HG03521 (cell line): ENCODE results near the gene LRCH4.

Experiments
- ATAC-seq: cut with Tn5 transposase; IDR thresholded peaks from one replicate; pipeline ENCODE4 v1.9.1; 2021; ENCODE audit warnings: mild to moderate bottlenecking, moderate library complexity; ENCODE audit not compliant: unreplicated experiment

The LRCH4 gene

DNA sequence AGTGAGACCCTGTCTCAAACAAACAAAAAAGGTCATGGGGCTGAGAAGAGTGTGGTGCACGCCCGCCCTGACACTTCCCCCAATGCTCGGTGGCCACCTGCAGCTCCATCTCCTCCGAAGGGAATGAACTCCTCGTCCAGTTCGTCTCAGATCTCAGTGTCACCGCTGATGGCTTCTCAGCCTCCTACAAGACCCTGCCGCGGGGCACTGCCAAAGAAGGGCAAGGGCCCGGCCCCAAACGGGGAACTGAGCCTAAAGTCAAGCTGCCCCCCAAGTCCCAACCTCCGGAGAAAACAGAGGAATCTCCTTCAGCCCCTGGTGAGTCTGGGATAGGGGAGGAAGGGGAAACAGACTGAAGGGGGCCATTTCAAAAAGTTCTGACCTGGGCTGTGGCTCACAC, 20.4 kb upstream of the LRCH4 start:
- ATAC-seq = no peak

DNA sequence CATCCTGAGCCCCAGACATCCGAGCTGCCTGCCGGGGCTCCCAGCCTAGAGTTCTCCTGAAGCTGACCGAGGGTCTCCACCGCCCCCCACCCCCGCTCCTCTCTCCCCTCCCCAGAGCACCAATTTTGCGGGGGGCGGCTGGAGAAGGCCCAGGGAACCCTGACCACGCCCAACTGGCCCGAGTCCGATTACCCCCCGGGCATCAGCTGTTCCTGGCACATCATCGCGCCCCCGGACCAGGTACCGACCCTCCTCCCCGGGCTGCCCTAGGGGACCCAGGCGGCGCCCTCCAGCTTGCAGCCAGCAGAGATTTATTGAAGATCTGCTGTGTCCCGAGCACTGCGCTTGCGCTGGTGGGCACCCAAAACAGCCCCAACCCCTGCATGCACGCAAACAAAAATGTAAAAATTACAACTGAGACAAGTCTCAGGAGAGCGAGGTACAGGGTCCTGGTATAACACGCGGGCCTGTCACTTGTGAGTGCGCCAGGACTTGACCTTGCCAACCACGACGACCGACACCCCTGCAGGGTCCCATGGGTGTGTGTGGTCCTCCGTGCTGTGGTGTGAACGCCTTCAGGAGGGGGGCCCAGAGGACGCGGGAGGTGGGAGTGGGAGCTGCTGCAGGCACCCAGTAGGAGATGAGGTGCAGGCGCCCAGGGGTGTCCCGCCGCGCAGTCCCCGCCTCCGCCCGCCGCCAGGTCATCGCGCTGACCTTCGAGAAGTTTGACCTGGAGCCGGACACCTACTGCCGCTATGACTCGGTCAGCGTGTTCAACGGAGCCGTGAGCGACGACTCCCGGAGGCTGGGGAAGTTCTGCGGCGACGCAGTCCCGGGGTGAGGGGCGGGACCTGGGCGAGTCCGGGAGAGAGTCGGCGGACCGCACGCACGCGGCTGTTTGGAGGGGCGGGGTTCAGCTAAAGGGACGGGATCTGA, 19.3 kb upstream of the LRCH4 start:
- no peak for ATAC-seq

DNA sequence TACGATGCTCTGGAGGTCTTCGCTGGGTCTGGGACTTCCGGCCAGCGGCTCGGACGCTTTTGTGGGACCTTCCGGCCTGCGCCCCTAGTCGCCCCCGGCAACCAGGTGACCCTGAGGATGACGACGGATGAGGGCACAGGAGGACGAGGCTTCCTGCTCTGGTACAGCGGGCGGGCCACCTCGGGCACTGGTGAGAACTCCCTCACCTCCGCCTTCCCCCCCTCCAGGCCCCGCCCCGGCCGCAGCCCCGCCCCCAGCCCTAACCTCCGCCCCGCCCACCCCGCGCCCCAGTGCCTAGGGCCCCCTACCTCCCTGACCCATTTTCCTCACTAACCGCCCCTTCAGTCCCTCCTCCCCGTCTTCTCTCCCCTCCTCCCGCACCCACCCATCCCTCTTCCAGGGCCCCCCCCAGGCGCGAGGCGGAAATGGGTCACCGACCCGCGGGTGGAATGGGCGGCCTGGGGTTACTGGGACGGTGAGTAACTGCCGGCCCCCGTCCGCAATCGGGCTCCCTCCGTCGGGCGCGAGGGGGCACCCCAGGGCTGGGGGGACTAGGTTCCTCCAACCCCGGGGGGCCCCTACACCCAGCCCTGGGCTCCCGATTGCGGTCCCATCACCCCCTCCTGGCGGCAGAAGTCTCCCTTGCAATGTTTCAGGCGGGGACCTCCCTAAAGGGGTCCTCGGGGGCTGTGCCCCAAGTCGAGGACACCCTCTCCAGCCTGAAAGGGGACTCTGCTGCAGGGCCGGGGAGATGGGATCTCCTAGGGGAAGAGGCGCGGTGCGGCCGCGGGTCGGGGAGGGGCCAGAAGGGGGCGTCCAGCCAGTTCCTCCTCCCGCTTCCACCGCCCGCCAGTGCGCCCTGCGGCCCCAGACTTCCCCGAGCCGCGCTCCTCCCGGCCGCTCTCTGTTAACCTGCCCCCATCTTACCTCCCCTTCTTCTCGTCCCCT, 18.4 kb upstream of the LRCH4 start:
- no peak for ATAC-seq

DNA sequence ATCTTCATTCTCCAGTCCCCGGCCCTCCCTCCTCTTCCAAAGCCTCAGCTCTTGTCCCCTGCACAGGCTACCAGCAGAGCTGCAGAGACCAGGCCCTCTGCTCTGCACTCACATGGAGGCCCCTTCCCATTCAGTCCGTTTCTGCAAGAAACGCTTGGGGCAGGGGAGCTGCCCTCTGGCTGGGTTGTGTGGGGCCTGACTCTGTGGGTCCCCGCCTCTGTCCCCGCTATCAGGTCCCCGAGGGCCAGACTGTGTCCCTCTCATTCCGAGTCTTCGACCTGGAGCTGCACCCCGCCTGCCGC, 17.7 kb upstream of the LRCH4 start:
- ATAC-seq = no peak

DNA sequence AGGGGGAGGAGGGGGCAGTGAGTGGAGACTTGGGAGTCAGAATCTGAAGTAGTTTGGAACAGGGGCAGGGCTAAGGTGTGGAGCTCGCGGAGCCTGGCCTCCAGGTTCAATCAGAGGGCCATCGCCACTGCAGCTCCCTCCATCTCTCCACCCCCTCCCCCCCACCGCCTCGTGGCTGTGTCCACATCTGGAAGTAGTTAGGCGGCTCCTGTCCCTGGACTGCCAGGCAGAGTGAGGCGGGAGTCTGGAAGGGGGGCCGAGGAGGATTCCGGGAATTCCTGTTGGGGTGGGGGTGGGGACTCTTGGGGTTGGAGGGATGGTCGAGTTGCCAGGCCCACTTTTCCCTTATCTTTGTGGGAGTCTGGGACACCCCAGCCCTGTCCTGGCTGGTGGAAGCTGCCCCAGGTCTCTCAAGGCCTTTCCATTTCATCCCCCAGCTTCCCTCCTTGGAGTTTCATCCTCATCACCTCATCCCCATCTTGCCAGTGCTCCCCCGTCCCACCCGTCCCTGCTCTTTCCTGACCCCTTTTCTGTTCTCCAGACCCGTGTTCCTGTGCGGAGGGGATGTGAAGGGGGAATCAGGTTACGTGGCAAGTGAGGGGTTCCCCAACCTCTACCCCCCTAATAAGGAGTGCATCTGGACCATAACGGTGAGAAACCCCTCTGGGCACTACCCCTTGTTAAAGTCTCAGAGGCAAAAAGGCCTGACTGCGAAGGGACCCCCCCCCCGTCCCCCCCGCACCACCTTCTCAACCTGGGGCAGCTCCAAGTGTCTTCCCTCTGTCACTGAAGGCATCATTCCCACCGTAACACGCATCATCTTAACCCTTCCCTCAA, 17.2 kb upstream of the LRCH4 start:
- no peak for ATAC-seq

DNA sequence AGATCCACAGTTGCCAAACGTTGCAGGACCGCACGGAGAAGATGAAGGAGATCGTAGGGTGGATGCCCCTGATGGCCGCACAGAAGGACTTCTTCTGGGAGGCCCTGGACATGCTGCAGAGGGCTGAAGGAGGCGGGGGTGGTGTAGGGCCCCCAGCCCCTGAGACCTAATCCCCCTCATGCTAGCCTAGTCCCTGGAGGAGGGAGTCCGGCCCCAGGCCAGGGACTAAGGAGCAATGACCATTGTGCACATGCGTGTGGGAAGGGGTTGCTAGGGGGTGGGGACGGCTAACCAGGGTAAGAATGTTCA, 14.8 kb upstream of the LRCH4 start:
- ATAC-seq = no peak

DNA sequence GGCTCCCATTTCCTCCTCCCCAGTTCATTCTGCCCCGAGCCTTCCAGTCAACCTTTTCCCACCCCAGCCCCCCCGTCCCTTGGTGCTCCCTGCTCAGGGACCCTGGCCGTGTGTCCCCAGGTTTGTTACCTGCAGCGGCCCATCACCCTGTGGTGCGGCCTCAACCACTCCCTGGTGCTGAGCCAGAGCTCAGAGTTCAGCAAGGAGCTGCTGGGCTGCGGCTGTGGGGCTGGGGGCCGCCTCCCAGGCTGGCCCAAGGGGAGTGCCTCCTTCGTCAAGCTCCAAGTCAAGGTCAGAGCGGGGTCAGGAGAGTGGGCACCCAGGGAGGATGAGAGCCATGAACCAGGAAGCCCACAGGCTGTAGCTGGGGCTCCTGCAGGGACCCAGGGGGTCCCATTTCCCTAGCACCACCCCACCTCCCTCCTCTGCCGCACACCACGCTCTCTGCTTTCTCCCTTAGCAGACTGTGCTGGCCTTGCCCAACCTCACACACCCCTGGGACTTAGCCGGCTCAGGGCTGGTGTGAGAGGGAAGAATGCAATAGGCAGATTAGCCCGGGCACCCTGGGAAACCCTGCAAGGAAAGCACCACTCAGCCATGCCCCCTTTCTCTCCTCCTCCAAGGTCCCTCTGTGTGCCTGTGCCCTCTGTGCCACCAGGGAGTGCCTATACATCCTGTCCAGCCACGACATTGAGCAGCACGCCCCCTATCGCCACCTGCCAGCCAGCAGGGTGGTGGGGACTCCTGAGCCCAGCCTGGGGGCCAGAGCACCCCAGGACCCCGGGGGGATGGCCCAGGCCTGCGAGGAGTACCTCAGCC, 14.2 kb upstream of the LRCH4 start:
- no peak for ATAC-seq

DNA sequence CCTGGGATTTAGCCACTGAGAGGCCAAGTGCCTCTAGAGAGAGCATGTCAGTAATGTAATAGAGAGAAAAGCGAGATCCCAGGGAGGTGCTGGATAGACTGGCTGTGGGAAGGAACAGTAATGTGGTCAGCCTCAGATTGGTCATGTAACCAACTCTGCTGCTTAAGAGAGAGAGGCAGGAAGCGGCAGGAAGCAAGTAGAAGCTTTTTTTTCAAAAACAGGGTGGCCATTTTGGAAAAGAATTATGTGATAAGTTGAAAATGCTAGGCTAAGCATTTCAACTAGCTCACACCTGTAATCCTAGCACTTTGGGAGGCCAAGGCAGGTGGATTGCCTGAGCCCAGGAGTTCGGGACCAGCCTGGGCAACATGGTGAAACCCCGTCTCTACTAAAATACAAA, 12.5 kb upstream of the LRCH4 start:
- ATAC-seq = no peak

DNA sequence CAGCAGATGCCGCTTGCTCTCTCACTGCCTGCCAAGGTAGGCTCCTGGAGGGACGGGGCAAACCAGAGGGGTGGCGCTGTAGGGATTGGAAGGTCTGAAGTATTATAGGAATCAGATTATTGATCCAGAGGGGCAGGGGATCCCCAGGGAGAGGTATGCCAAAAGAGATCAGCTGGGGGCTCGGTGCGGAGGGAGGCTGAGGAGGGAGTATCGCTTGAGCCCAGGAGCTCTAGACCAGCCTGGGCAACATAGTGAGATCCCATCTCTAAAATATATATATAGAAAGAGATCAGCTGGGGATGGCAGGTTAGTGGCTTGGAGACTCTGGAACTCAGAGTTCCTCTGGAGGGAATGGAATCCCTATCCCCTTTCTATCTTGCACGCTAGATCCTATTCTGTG, 9.3 kb upstream of the LRCH4 start:
- no peak for ATAC-seq

DNA sequence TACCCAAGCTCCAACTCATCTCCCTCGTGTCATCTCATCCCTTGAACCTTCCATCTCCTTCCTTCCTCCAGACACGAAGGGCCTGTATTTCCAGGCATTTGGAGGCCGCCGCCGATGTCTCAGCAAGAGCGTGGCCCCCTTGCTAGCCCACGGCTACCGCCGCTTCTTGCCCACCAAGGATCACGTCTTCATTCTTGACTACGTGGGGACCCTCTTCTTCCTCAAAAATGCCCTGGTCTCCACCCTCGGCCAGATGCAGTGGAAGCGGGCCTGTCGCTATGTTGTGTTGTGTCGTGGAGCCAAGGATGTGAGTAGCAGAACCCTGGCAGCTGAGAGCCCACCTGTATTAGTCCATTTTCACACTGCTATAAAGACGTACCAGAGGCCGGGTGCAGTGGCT, 5.7 kb upstream of the LRCH4 start:
- ATAC-seq = no peak

DNA sequence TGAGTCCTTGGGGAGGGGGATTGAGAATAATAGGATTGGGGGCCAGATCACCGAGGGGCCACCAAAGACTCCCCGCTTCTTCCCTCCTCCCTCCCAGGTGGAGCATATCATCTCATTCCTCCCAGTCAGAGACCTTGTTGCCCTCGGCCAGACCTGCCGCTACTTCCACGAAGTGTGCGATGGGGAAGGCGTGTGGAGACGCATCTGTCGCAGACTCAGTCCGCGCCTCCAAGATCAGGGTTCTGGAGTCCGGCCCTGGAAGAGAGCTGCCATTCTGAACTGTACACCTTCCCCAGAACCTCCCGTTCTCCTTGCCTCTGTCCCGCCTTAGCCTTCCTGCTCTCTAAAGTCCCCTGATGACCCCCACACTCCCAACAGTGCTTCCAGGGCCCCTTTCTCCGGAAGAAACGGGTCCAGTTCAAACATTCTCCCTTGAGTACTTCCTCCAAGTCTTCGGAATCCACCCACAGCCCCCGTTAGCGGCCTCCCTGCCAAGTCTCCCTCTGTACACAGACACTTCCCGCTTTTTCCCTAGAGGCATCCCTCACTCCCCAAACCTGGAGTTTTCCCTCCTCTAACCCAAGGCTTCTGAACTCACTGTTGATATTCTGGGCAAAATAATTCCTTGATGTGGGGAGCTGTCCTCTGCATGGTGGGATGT, 4.3 kb upstream of the LRCH4 start:
- ATAC-seq = no peak

DNA sequence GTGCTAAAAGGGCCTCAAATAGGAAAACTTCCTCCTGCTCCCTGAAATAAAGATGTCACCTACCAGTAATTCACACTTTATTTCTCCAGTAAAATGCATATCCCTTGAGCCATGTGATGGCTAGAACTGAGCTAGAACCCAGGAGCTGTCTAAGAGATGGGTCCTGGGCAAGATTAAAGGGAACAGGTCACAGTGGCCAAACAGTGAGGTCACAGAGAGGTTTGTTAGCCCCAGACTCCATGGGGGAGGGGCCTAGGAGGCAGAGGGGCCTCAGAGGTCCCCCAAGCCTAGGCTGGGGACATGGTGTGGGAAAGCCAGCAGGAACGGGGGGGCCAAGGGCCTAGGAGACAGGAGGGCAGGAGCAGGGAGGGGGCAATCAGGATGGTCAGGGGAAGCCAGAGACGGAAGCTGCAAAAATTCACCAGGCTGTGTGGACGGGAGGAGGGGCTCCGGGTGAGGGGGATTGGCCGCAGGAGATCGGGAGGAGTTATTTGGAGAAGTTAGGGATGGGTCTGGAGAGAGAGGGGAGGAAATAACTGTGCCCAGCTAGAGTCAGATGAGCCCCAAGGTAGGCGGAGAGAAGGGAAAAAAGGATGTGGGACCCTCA, 3.5 kb upstream of the LRCH4 start:
- no peak for ATAC-seq

DNA sequence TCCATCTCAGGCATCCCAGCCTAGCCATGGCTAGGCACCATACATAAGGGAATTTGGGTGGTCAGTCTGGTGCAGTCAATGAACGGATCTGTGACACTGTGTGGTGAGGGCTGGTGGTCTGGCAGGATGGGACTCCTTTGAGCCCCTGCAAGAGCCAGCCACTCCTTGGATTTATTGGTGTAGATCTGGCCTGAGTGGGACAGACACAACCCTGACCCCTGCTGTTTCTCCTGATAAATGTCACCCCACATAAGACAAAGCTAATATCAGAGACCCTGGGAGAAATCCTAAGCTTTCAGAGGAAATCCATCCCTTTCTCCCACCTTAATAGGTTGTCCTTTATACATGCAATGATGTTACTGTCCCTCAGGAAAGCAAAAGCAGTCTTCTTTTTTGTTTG, 2.5 kb upstream of the LRCH4 start:
- ATAC-seq = no peak

DNA sequence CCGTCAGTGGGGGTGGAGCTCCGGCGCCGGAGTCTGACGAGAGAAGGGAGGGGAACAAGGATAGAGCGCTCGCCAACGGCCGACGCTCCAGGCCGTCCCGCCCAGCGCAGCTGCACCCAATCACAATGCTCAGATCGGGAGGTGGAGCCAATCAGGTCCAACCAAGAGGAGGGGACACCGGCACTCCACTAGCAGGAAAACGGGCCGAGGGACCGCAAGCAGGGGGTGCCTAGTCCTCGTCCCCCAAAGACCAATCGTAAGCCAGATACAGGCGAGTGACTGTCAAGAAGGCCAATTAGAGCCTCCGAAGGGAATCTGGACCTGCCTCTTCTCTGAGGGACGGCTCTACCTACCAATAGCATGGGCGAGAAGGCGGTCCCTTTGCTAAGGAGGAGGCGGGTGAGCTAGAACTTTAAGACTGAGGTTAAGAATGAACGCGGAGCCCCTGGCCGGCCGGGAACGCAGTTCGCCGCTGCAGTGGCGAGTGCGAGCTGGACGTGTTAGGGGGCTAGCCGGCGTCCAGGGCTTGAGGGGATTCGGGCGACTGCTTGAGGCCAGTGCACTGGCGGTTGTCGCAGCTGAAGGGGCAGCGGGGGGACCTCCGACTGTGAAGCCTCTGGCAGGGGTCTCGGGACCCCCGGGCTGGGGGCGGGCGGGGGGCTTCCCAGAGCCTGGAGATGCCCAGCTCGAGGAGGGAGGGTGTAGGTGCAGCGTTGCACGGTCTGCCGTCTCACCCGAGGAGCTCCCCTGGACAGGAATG, 517 bp upstream of the LRCH4 start, which contains the start of gene FBXO24:
Gene FBXO24, plus strand, starts transcription at position 63 of the 760 bp plus-strand sequence. Its CDS starts 298 bp downstream, at position 361.
- ATAC-seq = peak; percentile 84

DNA sequence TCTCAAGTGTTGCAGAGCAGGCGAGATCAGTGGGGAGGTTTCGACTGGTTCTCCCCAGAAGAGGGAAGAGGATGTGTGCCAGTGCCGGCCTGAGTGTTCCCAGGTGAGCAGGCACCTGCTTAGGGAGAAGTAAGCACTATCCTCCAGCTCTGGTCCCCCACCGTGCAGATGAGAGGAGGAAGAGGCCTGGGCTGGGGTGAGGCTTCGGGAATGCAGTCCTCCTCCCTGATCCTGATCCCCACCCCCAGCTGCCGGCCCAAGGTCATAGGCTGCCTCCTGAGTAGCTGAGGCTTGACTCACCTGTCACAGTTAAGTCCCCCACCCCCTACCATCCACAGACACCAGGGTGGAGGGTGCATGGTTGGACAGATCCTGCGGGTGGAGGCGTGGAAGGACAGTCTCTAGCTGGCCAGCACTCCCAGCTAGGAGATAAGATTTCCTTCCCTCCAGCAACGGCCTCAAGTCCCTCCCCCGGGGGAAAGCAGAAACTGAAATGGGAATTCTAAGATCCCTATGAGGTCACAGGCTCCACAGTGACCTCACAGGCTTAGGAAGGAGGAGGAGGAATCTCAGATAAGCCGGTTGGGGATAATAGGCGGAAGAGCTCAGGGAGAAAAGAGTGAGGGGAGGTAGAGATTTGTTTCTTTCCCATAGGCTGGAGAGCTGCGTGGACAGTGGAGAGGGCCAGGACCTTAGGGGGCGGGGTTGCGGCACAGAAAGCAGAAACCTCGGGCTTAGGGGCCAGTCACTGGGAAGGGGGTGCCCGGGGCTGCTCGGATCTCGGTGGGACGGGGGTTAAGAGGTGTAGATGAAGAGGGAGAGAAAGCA, 1.0 kb downstream of the LRCH4 start:
- ATAC-seq = no peak

DNA sequence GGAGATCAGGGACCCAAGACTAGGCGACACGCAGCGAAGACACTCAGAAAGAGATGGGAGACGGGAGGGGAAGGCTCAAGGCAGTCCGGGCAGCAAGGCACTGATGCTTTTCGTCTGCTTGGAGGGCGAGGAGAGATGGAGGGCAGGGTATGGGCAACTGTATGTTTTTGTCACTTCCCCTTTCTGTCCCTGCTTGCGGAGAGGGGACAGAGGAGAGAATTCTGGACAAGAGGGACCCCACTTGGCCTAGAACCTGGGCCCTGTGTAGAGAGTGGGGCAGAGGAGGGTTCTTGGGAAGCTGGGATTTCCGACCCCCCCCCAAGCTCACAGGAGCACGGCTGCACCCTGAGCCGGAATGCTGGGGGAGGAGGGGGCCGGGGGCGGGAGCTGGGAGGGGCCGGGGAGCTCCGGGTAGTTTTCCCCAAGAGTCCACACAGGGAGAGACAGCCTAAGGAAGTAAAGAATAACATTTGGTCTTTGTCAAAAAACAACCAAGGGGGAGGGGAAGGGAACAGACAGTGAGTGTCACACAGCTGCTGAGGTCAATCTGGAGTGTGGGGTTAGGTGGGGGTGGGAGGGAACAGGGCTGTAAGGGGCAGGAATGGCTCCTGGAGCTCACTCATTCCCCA, 1.8 kb downstream of the LRCH4 start:
- ATAC-seq = no peak
